ENCODE results near the gene MYADML2.

DNA sequence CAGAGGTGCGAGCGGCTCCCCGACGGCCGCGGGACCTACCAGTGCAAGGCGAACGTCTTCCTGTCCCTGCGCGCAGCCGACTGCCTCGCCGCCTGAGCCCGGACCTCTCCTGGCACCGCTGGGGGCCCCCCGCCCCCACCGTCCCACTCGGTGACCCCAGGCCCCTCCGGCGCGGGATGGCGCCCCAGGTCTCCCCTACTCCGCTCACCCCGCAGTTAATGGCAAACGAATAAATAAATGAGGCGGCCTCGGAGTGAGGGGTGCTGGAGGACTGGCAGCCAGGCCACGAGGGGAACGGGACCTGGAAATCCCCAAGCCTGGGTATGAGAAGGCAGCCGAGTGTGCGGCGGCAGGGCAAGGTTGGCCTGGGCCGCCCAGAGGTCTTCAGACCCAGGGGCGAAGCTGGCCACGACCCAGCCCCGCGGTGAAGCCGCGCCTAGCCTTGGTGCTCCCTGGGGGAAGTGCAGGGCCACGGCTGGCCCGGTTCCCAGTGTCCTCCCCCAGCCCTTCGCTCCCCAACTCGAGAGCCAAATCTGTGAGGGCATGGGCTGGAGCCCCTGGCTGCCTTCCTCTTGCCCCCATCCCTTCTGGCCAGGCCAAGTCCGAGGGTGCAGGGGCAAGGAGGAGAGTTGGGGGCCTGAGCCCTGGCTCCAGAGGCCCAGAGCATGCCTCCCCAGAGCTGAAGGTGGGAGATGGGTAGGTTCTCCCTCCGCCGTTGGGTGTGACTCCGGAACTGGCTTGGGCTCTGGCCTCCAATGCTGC, 44.2 kb downstream of the MYADML2 start:
- TF ChIP-seq CTCF (conservative IDR thresholded peaks at IDR 0.05) (no peak), EZH2 (IDR thresholded peaks at IDR 0.05; ENCODE audit: low read depth) (no peak)

Measured in PC-9 (cell line).